Measurements from ENCODE around the gene RMDN3.

DNA sequence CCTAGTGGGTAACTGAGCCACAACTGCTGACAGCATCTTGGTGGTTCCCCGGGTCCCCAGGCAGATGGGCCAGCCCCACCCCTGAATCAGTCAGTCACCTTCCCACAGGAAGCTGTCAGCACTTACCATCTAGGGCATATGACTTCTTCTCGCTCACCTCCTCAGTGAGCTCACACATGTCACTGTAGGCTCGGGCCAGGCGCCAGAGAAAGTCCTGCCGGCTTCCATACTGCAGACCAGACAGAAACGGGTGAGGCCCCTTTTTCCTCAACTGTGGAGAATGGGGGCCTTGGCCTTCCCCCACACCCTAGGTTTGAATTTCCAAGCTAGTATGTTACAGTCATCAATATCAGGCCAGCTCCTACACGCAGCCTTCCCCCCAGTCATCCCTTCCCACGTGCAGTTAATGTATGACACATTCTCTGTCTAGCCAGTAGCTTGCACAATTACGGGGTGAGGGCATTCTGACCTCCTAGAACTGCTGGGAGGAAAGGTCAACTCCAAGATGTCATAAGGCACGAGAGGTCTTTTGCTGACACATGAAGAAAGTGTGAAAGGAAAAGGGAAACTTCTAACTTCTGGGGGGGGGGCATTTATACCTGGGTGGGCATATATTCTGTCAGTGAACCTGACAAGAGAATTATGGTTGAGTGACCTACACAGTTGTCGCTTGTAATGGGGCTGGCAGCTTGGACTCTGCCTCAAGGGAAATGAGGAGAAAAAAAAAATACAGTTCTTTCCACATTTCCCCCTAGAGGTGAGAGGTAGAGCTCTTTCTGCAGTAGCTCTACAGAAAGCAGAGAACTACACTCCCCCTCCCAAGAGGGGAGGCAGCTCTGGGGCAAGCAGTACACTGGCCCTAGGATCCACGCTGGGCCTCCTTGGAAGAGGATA, 10.9 kb downstream of the RMDN3 start:
- TF ChIP-seq, protein P1, sequence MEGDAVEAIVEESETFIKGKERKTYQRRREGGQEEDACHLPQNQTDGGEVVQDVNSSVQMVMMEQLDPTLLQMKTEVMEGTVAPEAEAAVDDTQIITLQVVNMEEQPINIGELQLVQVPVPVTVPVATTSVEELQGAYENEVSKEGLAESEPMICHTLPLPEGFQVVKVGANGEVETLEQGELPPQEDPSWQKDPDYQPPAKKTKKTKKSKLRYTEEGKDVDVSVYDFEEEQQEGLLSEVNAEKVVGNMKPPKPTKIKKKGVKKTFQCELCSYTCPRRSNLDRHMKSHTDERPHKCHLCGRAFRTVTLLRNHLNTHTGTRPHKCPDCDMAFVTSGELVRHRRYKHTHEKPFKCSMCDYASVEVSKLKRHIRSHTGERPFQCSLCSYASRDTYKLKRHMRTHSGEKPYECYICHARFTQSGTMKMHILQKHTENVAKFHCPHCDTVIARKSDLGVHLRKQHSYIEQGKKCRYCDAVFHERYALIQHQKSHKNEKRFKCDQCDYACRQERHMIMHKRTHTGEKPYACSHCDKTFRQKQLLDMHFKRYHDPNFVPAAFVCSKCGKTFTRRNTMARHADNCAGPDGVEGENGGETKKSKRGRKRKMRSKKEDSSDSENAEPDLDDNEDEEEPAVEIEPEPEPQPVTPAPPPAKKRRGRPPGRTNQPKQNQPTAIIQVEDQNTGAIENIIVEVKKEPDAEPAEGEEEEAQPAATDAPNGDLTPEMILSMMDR (IDR thresholded peaks at IDR 0.05), result no peak
- TF ChIP-seq POLR2A (IDR thresholded peaks at IDR 0.05), result no peak
